ENCODE results near the gene SAP30BP.

Gene SAP30BP

DNA sequence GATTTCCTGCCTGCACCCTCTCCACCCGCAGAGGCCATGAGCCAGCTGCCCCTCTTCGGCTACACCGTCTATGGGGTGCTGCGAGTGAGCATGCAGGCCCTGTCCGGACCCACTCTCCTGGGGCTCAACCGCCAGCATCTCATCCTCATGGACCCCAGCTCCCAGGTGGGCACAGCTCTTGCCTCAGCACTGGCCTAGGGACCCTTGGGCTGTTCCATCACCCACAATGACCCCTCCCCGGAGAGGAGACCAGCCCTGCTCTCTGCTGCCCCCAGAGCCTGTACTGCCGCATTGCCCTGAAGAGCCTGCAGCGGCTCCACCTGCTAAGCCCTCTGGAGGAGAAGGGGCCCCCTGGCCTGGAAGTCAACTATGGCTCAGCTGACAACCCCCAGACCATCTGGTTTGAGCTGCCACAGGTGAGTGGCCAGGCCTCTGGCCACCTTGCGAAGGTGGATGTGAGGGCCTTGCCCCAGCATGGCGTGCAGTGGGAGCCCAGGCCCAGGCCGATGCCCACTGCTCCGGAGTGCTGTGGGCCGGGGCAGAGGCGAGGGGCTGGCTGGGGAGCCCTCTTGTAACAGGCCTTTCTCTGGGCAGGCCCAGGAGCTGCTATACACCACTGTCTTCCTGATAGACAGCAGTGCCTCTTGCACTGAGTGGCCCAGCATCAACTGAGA lies 41.2 kb upstream of the SAP30BP start:
- no peaks in the 10 kb centered on the region for H3K4me1 ChIP-seq (ENCODE audit: control insufficient read depth, insufficient read depth, low read length)
- H3K4me3 ChIP-seq (ENCODE audit: insufficient read depth, low read depth, low read length) = no peak overlapping the region
- H3K9me3 ChIP-seq (ENCODE audit: control insufficient read depth, low read length) = no peaks in the 10 kb centered on the region
- H3K27me3 ChIP-seq (ENCODE audit: control insufficient read depth, insufficient read depth, low read length, poor library complexity, severe bottlenecking) = no peaks in the 10 kb centered on the region
- no peaks in the 10 kb centered on the region for H3K36me3 ChIP-seq (ENCODE audit: control insufficient read depth, insufficient read depth, low read length)
- H3K27ac ChIP-seq (ENCODE audit: insufficient read depth, low read depth, low read length, poor library complexity, severe bottlenecking) = no peak overlapping the region
- 79 to 82% methylated on average over 15 of the region's 15 CpGs for WGBS, 2 experiments

DNA sequence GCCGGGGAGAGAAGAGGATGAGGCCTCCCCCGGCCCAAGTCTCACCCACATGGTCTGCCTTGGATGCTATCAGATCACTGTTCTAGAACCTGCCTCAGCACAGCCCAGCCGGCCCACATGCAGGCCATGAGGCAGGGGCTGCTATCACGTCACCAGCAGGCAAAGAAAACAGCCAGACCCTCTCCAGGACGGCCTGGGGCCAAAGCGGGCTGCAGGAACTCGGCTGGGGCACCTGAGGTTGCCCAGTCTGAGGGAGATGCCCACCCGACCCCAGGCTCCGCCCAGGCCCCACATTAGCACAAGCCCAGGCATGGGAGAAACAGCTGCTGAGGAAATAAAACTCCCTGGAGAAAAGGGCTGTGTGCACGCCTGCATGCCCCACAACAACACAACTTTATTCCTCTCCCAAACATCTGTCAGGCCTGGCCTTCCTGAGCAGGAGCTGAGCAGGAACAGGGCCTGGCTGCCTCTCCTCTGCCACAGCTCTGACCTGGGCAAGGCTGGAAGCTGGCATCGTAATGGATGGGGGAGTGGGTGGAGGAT lies 40.6 kb upstream of the SAP30BP start:
- Histone ChIP-seq H3K9me3 (ENCODE audit: control insufficient read depth, low read length) (no peaks in the 10 kb centered on the region), H3K4me1 (ENCODE audit: control insufficient read depth, insufficient read depth, low read length) (no peaks in the 10 kb centered on the region), H3K27me3 (ENCODE audit: control insufficient read depth, insufficient read depth, low read length, poor library complexity, severe bottlenecking) (no peaks in the 10 kb centered on the region), H3K27ac (ENCODE audit: insufficient read depth, low read depth, low read length, poor library complexity, severe bottlenecking) (no peak overlapping the region), H3K36me3 (ENCODE audit: control insufficient read depth, insufficient read depth, low read length) (no peaks in the 10 kb centered on the region), H3K4me3 (ENCODE audit: insufficient read depth, low read depth, low read length) (no peak overlapping the region)
- WGBS, 2 experiments = 92% methylated on average over 11 of the region's 11 CpGs

DNA sequence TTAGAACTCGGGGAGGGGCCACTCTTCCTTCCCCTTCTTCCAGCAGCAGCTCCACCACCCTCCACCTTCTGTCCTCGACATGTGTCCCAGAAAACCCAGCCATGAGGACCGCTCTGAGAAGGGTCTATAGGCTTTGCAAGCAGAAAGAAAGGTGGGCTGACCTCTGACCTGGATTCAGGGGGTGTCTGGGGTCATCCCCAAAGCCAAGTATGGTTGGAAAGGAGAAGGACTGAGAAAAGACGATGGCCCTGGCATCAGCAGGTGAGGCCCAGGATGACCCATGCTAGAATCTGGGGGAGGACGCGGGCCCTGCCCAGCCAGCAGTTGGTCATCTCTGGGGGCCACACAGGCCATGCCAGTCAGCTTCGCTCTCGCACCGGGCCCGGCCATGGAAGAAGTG lies 40.0 kb upstream of the SAP30BP start:
- no peak overlapping the region for H3K4me3 ChIP-seq (ENCODE audit: insufficient read depth, low read depth, low read length)
- H3K9me3 ChIP-seq (ENCODE audit: control insufficient read depth, low read length) = no peaks in the 10 kb centered on the region
- H3K27ac ChIP-seq (ENCODE audit: insufficient read depth, low read depth, low read length, poor library complexity, severe bottlenecking) = no peak overlapping the region
- H3K36me3 ChIP-seq (ENCODE audit: control insufficient read depth, insufficient read depth, low read length) = no peaks in the 10 kb centered on the region
- no peaks in the 10 kb centered on the region for H3K4me1 ChIP-seq (ENCODE audit: control insufficient read depth, insufficient read depth, low read length)
- no peaks in the 10 kb centered on the region for H3K27me3 ChIP-seq (ENCODE audit: control insufficient read depth, insufficient read depth, low read length, poor library complexity, severe bottlenecking)
- WGBS, 2 experiments = 96% methylated on average over 10 of the region's 10 CpGs

DNA sequence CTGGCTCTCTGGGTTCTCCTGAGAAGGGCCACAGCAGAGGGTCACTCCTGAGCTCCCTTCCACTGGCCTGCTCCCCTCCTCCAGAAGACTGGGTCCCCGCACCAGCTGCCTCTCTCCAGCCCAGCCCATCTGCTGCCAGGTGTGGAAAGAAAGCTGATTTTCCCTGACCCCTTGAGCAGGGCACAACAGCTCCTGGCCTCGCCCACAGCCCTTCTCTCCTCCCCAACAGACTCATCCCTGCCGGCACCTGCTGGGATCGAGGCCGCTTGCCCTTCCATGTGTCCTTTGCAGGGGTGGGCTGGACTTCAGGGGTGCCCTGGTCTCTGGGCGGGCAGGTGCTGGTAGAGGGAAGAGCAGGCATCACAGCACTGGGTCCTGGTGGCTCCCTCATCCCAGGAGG lies 38.7 kb upstream of the SAP30BP start:
- WGBS, 2 experiments = 86 to 92% methylated on average over 6 of the region's 6 CpGs
- Histone ChIP-seq H3K27ac (ENCODE audit: insufficient read depth, low read depth, low read length, poor library complexity, severe bottlenecking) (no peak overlapping the region), H3K4me3 (ENCODE audit: insufficient read depth, low read depth, low read length) (no peak overlapping the region), H3K9me3 (ENCODE audit: control insufficient read depth, low read length) (no peaks in the 10 kb centered on the region), H3K4me1 (ENCODE audit: control insufficient read depth, insufficient read depth, low read length) (peaks cover 11% of the 10 kb centered on the region), H3K27me3 (ENCODE audit: control insufficient read depth, insufficient read depth, low read length, poor library complexity, severe bottlenecking) (no peaks in the 10 kb centered on the region), H3K36me3 (ENCODE audit: control insufficient read depth, insufficient read depth, low read length) (no peaks in the 10 kb centered on the region)

DNA sequence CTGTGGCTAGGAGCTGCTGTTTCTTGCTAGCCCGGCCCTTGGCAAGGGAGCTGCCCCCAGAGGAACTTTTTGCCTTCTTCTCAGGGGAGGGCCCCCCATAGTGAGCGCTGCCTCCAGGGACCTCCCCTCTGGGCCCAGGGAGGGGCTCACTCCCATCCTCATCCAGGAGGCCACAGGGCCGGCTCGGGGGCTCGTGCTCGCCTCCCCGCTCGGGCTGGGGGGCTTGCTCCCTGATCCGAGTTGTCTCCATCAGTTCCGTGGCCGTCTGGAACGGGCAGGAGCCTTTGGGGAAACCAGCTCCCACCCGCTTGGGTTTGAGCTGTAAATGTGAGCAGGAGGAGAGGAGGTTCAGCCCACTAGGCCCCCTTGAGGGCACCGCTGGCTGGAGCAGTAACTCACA lies 38.0 kb upstream of the SAP30BP start:
- H3K4me3 ChIP-seq (ENCODE audit: insufficient read depth, low read depth, low read length) = no peak overlapping the region
- no peaks in the 10 kb centered on the region for H3K36me3 ChIP-seq (ENCODE audit: control insufficient read depth, insufficient read depth, low read length)
- 88 to 89% methylated on average over 14 of the region's 14 CpGs for WGBS, 2 experiments
- H3K4me1 ChIP-seq (ENCODE audit: control insufficient read depth, insufficient read depth, low read length) = peaks cover 19% of the 10 kb centered on the region
- H3K27me3 ChIP-seq (ENCODE audit: control insufficient read depth, insufficient read depth, low read length, poor library complexity, severe bottlenecking) = no peaks in the 10 kb centered on the region
- no peak overlapping the region for H3K27ac ChIP-seq (ENCODE audit: insufficient read depth, low read depth, low read length, poor library complexity, severe bottlenecking)
- no peaks in the 10 kb centered on the region for H3K9me3 ChIP-seq (ENCODE audit: control insufficient read depth, low read length)

DNA sequence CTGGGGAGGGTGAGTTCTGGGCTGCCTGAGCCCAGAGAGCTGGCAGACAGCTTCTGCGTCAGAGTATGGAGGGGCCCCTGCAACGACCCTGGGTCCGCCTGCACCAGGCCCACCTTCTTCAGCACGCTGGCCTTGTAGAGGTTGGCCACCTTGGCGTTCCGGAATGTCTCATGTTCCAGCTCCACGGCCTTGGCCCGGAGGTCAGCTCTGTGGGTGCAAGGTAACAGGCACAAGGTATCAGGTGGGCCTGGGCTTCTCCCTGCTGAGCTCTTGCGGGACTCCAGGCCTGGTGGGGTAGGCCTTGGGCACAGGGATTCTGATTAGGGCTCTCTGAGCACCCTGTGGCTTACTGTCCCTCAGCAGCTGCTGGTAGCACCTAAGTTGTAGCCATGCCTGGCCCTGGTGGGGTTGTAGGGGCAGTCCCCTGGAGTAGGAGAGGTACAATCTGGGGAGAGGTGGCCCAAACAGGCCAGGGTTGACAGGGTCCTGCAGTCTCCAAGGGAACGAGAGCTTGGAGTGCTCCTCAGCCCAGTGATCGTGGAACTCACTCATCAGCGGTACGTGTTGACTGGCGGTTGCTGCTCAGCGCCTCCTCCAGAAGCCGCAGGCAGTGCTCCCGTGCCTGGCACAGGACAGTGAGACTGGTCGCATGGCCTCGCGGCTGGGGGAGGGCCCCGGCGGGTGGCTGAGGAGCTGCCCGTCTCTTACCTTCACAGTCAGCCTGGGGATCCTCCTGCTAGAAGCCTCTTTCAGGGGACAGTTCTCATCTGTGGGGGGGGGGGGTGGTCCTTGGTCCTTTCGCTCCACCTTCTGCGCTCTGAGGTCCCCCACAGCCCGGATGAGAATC lies 36.8 kb upstream of the SAP30BP start:
- H3K27ac ChIP-seq (ENCODE audit: insufficient read depth, low read depth, low read length, poor library complexity, severe bottlenecking) = no peak overlapping the region
- H3K4me3 ChIP-seq (ENCODE audit: insufficient read depth, low read depth, low read length) = no peak overlapping the region
- peaks cover 30% of the 10 kb centered on the region for H3K4me1 ChIP-seq (ENCODE audit: control insufficient read depth, insufficient read depth, low read length)
- no peaks in the 10 kb centered on the region for H3K27me3 ChIP-seq (ENCODE audit: control insufficient read depth, insufficient read depth, low read length, poor library complexity, severe bottlenecking)
- H3K9me3 ChIP-seq (ENCODE audit: control insufficient read depth, low read length) = no peaks in the 10 kb centered on the region
- H3K36me3 ChIP-seq (ENCODE audit: control insufficient read depth, insufficient read depth, low read length) = no peaks in the 10 kb centered on the region
- WGBS, 2 experiments = 90 to 91% methylated on average over 25 to 26 of the region's 26 CpGs

DNA sequence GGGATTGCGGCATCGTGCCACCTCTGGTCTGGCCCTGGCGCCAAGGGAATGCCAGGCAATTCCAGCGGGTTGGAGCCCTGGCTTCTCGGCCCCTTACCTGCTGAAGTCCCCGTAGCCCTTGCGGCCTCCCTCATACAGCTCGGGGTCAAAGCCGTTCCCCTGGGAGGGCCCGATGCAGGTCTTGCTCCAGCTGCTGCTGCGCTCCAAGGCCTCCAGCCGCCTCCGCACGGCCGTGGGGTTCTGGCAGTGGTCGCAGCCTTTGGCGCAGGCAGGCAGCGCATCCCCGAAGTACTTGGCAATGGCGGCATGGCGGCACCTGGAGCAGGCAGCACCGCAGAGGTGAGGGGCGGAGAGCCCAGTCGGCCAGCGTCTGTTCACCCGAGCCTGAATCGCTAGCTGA lies 35.8 kb upstream of the SAP30BP start:
- H3K27ac ChIP-seq (ENCODE audit: insufficient read depth, low read depth, low read length, poor library complexity, severe bottlenecking) = no peak overlapping the region
- no peak overlapping the region for H3K4me3 ChIP-seq (ENCODE audit: insufficient read depth, low read depth, low read length)
- H3K27me3 ChIP-seq (ENCODE audit: control insufficient read depth, insufficient read depth, low read length, poor library complexity, severe bottlenecking) = no peaks in the 10 kb centered on the region
- WGBS, 2 experiments = 95% methylated on average over 27 of the region's 27 CpGs
- H3K4me1 ChIP-seq (ENCODE audit: control insufficient read depth, insufficient read depth, low read length) = peaks cover 38% of the 10 kb centered on the region
- no peaks in the 10 kb centered on the region for H3K9me3 ChIP-seq (ENCODE audit: control insufficient read depth, low read length)
- H3K36me3 ChIP-seq (ENCODE audit: control insufficient read depth, insufficient read depth, low read length) = no peaks in the 10 kb centered on the region

DNA sequence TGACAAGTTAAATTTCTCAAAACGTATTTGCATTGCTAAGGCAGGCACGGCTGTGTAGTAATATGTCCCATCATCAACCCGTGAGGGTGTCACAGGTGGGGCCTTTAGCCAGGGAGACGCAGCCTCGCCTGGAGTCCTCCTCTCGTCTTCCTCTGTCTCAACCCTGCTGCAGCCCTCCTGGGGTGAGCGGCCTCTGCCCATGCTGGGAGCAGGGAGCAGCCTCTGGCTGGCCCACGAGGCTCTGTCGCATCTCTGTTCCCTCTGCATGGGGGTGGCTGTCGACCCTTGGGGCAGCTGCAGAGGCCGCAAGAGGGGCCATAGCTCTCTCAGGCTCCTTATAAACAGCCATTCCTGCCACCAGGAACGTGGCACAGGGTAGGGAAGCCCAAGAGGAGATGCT lies 34.7 kb upstream of the SAP30BP start:
- Histone ChIP-seq H3K36me3 (ENCODE audit: control insufficient read depth, insufficient read depth, low read length) (no peaks in the 10 kb centered on the region), H3K27me3 (ENCODE audit: control insufficient read depth, insufficient read depth, low read length, poor library complexity, severe bottlenecking) (no peaks in the 10 kb centered on the region), H3K4me1 (ENCODE audit: control insufficient read depth, insufficient read depth, low read length) (peaks cover 38% of the 10 kb centered on the region), H3K9me3 (ENCODE audit: control insufficient read depth, low read length) (no peaks in the 10 kb centered on the region), H3K27ac (ENCODE audit: insufficient read depth, low read depth, low read length, poor library complexity, severe bottlenecking) (no peak overlapping the region), H3K4me3 (ENCODE audit: insufficient read depth, low read depth, low read length) (no peak overlapping the region)
- WGBS, 2 experiments = 81 to 85% methylated on average over 12 of the region's 12 CpGs

DNA sequence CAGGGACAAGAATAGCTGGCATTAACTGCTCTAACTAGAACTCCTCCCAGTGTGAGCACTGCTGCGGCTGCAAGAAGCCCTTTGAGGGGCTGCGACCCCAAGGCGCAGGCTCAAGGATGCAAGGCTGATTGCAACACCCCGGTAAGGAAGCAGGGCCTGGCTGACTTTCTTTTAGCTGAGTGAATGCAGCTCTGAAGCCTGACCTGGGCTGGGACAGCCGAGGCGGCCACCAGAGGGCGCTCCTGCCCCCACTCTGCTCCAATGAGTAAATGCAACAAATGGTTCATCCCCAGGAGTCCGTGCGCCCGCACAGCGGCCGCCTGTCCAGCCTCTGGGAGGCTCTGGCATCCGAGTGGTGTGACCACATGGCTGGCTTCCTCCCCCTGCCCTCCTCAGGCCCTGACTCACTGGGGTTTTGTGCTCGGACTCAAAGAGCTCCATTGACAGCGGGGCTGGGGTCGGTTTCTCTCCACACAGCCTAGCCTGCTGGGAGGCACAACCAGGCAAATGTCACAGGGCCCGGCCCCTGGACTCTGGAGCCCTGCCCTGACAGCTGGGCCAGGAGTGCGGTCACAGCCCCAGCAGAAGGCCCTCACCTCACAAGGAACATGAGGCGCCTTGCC lies 34.2 kb upstream of the SAP30BP start, which contains the start of gene SMIM5:
TSS of gene SMIM5 (plus strand) at position 572 of the 623 bp plus-strand sequence. CDS start 6,768 bp downstream, outside the sequence.
- H3K27me3 ChIP-seq (ENCODE audit: control insufficient read depth, insufficient read depth, low read length, poor library complexity, severe bottlenecking) = no peaks in the 10 kb centered on the region
- H3K4me3 ChIP-seq (ENCODE audit: insufficient read depth, low read depth, low read length) = peak within 1 kb of the TSS; percentile 16
- H3K27ac ChIP-seq (ENCODE audit: insufficient read depth, low read depth, low read length, poor library complexity, severe bottlenecking) = peak within 1 kb of the TSS; percentile 79
- H3K4me1 ChIP-seq (ENCODE audit: control insufficient read depth, insufficient read depth, low read length) = peaks cover 38% of the 10 kb centered on the region
- WGBS, 2 experiments = 21 to 24% methylated on average over 19 of the region's 19 CpGs
- no peaks in the 10 kb centered on the region for H3K36me3 ChIP-seq (ENCODE audit: control insufficient read depth, insufficient read depth, low read length)
- H3K9me3 ChIP-seq (ENCODE audit: control insufficient read depth, low read length) = no peaks in the 10 kb centered on the region

Data from ectodermal cell (in vitro differentiated cells).